Panc1 (cell line): ENCODE measurements around the gene ACAT2. TPM values are rescaled to one million over a fixed set of nuclear protein-coding genes. Genes with fewer than 3 reads are reported as not detected.
A peak's percentile ranks its signal among the peaks of the same experiment; 100 is the strongest.

ENCODE experiments used
- ATAC-seq: fragments of 200-7000 bp; cut with Tn5 transposase; 2 replicates; pipeline ENCODE4 v1.9.1; 2020; ENCODE audit warnings: mild to moderate bottlenecking, moderate library complexity
- BruUV-seq: library from RNA; stranded (reverse); fragments of 400-500 nt; replicated peaks from 2 replicates; lab custom pipeline; 2021; lab: Mats Ljungman, UMichigan
- CTCF ChIA-PET: fragments of 300-600 bp; sonication (Branson Sonifier 250); formaldehyde crosslinking; loops from one replicate; lab custom pipeline; 2022; ENCODE audit warnings: antibody characterized with exemption; lab: Charles Lee
- POLR2A ChIA-PET: fragments of 300-600 bp; sonication (Branson Sonifier 250); formaldehyde crosslinking; loops from one replicate; lab custom pipeline; 2022; ENCODE audit warnings: antibody characterized with exemption; lab: Charles Lee
- DNase-seq: peaks from one replicate; pipeline ENCODE4 v3.0.0-alpha.2; 2010; ENCODE audit warnings: low read depth, low spot score
- H3K27ac ChIP-seq: 2 replicates; pipeline ENCODE4 v1.5.1; 2011; ENCODE audit warnings: mild to moderate bottlenecking, low read length, inconsistent platforms
- H3K27me3 ChIP-seq: fragments of 200-500 bp; sonication (Bioruptor generic); 2 replicates; pipeline ENCODE4 v1.6.0; 2014; ENCODE audit warnings: low read length, inconsistent platforms; ENCODE audit not compliant: control insufficient read depth, insufficient read depth
- H3K36me3 ChIP-seq: fragments of 200-500 bp; sonication (Bioruptor generic); 2 replicates; pipeline ENCODE4 v1.5.1; 2014; ENCODE audit warnings: inconsistent platforms, mild to moderate bottlenecking, low read length, moderate library complexity; ENCODE audit not compliant: control insufficient read depth, insufficient read depth
- H3K4me1 ChIP-seq: 2 replicates; pipeline ENCODE4 v1.5.1; 2011; ENCODE audit warnings: inconsistent platforms, mild to moderate bottlenecking, low read length, moderate library complexity; ENCODE audit not compliant: control insufficient read depth, insufficient read depth
- H3K4me3 ChIP-seq, 2 experiments: 2 replicates each; pipeline ENCODE4 v1.5.1; 2011 to 2012; ENCODE audit warnings: low read depth in 2 of 2, low read length in 2 of 2, mild to moderate bottlenecking in 2 of 2, inconsistent platforms in 1 of 2, moderate library complexity in 1 of 2
- H3K9me3 ChIP-seq: fragments of 200-500 bp; sonication (Bioruptor generic); 2 replicates; pipeline ENCODE4 v1.5.1; 2014; ENCODE audit warnings: low read depth, mild to moderate bottlenecking, inconsistent platforms, low read length, moderate library complexity; ENCODE audit not compliant: control insufficient read depth, insufficient read depth
- POLR2AphosphoS5 ChIP-seq: IDR thresholded peaks from 2 replicates; pipeline ENCODE4 v1.6.1; 2012; ENCODE audit warnings: mild to moderate bottlenecking, low read depth, low read length, moderate library complexity
- SIN3A ChIP-seq: IDR thresholded peaks from 2 replicates; pipeline ENCODE4 v1.6.1; 2012; ENCODE audit warnings: low read depth, mild to moderate bottlenecking, low read length, moderate library complexity, borderline replicate concordance; ENCODE audit not compliant: insufficient read depth
- TCF7L2 ChIP-seq: IDR thresholded peaks from 2 replicates; pipeline ENCODE4 v1.6.1; 2011; ENCODE audit warnings: mild to moderate bottlenecking, low read depth, low read length, inconsistent platforms
- in situ Hi-C: cut with HindIII; loops from 2 replicates; pipeline ENCODE4 v1.10.0; 2016; ENCODE audit warnings: low sequenced_read_pairs, low pct_unique_long_range_greater_than_20kb
- intact Hi-C: fragments of 100-400 bp; cut with micrococcal nuclease; formaldehyde crosslinking; loops from one replicate; pipeline ENCODE4 v1.10.0; 2022; ENCODE audit not compliant: unreplicated experiment
- total RNA-seq: library from RNA; stranded (reverse); gene quantifications from one replicate; pipeline ENCODE4 v1.2.1, GENCODE V29; 2021; ENCODE audit not compliant: unreplicated experiment
- TF ChIP-seq, protein P1 (sequence below): fragments of 450-650 bp; IDR thresholded peaks from 2 replicates; pipeline ENCODE4 v1.5.1; 2017; ENCODE audit warnings: mild to moderate bottlenecking
- TF ChIP-seq, protein P2 (sequence below), 2 experiments: IDR thresholded peaks; 2 replicates each; pipeline ENCODE4 v1.6.1; 2011 to 2012; ENCODE audit warnings: low read depth in 2 of 2, control low read depth in 1 of 2, low read length in 1 of 2, mild to moderate bottlenecking in 1 of 2, moderate library complexity in 1 of 2; ENCODE audit not compliant: insufficient read depth in 1 of 2

The ACAT2 gene
- total RNA-seq, 1 experiment from 2014 or later: 112 TPM

DNA sequence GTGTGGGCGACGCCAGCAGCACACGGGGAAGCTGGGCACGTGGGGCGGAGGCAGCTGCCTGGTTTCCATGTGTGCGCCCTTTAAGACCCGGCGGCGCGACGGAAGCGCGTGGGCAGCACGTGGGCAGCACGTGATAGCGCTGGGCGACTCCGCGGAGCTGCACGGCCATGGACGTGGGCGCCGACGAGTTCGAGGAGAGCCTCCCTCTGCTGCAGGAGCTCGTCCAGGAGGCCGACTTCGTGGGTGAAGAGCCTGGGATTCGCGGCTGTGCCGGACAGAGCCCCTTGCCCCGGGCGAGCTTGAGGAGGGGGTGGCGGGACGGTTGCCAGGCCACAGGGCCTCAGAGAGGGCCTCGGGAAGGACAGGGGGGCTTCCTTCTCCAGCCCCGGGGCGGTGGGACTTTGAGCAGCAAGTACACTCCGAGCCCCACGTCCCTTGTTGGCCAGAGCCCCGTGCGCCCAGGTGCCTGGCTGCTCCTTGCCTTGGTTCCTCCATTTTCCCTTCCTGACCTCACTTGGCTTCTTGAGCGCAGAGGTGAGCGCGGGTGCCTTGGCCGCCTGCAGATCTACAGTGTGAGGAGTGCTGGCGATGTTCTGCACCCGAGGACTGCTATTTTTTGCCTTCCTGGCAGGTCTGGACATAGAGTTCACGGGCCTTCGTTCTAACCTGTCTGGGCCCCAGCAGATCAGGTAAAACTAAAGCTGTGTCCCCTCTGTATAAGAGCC lies 38.5 kb downstream of the ACAT2 start, which contains the start of gene PNLDC1:
Gene PNLDC1, plus strand, starts transcription at position 136 of the 725 bp plus-strand sequence. Its CDS starts 32 bp downstream, at position 168.
- H3K27me3 ChIP-seq: no peaks in the 10 kb centered on the region
- no peak within 1 kb of the TSS for H3K27ac ChIP-seq
- in situ Hi-C loops (no loop called here), intact Hi-C loops (no loop called here)
- H3K9me3 ChIP-seq: no peaks in the 10 kb centered on the region
- 0 out of 2 replicates have a peak, but pooled peaks have one; percentile 23 for ATAC-seq
- H3K36me3 ChIP-seq: peaks cover 11% of the 10 kb centered on the region; the same call in 1 of the 2 replicates
- BruUV-seq: no TSS peak
- CTCF ChIA-PET: no interaction called here
- TF ChIP-seq, protein P1, sequence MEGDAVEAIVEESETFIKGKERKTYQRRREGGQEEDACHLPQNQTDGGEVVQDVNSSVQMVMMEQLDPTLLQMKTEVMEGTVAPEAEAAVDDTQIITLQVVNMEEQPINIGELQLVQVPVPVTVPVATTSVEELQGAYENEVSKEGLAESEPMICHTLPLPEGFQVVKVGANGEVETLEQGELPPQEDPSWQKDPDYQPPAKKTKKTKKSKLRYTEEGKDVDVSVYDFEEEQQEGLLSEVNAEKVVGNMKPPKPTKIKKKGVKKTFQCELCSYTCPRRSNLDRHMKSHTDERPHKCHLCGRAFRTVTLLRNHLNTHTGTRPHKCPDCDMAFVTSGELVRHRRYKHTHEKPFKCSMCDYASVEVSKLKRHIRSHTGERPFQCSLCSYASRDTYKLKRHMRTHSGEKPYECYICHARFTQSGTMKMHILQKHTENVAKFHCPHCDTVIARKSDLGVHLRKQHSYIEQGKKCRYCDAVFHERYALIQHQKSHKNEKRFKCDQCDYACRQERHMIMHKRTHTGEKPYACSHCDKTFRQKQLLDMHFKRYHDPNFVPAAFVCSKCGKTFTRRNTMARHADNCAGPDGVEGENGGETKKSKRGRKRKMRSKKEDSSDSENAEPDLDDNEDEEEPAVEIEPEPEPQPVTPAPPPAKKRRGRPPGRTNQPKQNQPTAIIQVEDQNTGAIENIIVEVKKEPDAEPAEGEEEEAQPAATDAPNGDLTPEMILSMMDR: no peak
- TF ChIP-seq SIN3A: no peak
- TF ChIP-seq, protein P2, sequence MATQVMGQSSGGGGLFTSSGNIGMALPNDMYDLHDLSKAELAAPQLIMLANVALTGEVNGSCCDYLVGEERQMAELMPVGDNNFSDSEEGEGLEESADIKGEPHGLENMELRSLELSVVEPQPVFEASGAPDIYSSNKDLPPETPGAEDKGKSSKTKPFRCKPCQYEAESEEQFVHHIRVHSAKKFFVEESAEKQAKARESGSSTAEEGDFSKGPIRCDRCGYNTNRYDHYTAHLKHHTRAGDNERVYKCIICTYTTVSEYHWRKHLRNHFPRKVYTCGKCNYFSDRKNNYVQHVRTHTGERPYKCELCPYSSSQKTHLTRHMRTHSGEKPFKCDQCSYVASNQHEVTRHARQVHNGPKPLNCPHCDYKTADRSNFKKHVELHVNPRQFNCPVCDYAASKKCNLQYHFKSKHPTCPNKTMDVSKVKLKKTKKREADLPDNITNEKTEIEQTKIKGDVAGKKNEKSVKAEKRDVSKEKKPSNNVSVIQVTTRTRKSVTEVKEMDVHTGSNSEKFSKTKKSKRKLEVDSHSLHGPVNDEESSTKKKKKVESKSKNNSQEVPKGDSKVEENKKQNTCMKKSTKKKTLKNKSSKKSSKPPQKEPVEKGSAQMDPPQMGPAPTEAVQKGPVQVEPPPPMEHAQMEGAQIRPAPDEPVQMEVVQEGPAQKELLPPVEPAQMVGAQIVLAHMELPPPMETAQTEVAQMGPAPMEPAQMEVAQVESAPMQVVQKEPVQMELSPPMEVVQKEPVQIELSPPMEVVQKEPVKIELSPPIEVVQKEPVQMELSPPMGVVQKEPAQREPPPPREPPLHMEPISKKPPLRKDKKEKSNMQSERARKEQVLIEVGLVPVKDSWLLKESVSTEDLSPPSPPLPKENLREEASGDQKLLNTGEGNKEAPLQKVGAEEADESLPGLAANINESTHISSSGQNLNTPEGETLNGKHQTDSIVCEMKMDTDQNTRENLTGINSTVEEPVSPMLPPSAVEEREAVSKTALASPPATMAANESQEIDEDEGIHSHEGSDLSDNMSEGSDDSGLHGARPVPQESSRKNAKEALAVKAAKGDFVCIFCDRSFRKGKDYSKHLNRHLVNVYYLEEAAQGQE (IDR thresholded peaks at IDR 0.05; ENCODE audit: insufficient read depth in 1 of 2, low read depth in 2 of 2, low read length in 1 of 2): no peak
- TF ChIP-seq TCF7L2: no peak
- no peak for TF ChIP-seq POLR2AphosphoS5
- no peak for DNase-seq
- POLR2A ChIA-PET: no interaction called here
- H3K4me3 ChIP-seq: no peak within 1 kb of the TSS
- H3K4me1 ChIP-seq: no peaks in the 10 kb centered on the region

DNA sequence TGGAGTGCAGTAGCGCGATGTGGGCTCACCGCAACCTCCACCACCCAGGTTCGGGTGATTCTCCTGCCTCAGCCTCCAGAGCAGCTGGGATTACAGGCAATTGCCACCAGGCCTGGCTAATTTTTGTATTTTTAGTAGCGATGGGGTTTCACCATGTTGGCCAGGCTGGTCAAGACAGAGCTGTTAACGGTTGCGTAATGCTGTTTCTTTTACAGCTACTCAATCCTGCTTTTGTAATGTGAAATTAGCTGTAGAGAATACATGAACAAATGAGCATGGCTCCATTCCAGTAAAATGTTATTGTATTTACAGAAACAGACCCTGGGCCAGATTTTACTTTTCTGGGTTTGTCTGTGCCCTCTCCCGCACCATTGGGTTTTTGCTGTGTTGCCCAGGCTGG lies 40.1 kb downstream of the ACAT2 start:
- Histone ChIP-seq H3K4me1 (no peaks in the 10 kb centered on the region), H3K4me3 (no peak overlapping the region), H3K27ac (no peak overlapping the region), H3K27me3 (no peaks in the 10 kb centered on the region), H3K9me3 (no peaks in the 10 kb centered on the region), H3K36me3 (peaks cover 11% of the 10 kb centered on the region; the same call in 1 of the 2 replicates)
- TF ChIP-seq, protein P2 (IDR thresholded peaks at IDR 0.05; ENCODE audit: insufficient read depth in 1 of 2, low read depth in 2 of 2, low read length in 1 of 2): no peak
- TF ChIP-seq TCF7L2: no peak
- no peak for TF ChIP-seq POLR2AphosphoS5
- TF ChIP-seq, protein P1: no peak
- TF ChIP-seq SIN3A: no peak
- BruUV-seq: no TSS peak
- CTCF ChIA-PET: no interaction called here
- POLR2A ChIA-PET: no interaction called here
- intact Hi-C loops: no loop called here
- ATAC-seq (no peak), DNase-seq (no peak)
- in situ Hi-C loops: no loop called here
